Measurements from ENCODE around the gene UCP2. TPM values are rescaled to one million over a fixed set of nuclear protein-coding genes. Genes with fewer than 3 reads are reported as not detected.
A peak's percentile ranks its signal among the peaks of the same experiment; 100 is the strongest.

Gene UCP2
- total and polyA plus RNA-seq, 2 donors from 2014 or later = 36.4 to 104 TPM

- FAIRE-seq = no peak
- intact Hi-C loops (cut with DNase I) = no loop called here
Measured at GRCh38 chr11:73956876-73957653, 25.6 kb downstream of the UCP2 start.

DNA sequence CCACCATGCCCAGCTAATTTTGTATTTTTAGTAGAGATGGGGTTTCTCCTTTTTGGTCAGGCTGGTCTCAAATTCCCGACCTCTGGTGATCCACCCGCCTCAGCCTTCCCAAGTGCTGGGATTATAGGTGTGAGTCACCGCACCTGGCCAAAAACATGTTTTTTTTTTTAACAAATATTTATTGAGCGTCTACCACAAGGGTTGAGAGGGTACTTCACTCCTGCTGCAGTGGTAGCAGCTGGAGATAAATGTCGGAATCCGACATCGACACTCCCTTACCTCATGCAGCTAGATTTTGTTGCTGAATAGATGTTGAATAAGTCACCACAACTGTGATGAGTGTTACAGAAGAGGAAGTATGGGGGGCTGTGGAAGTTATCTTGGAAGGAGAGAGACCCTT lies 30.8 kb downstream of the UCP2 start:
- Histone ChIP-seq H3K27me3 (ENCODE audit: control insufficient read depth, insufficient read depth, low read length) (no peaks in the 10 kb centered on the region), H3K4me1 (ENCODE audit: control insufficient read depth in 2 of 3, insufficient read depth in 2 of 3, low read depth in 1 of 3, low read length in 3 of 3) (no peaks in the 10 kb centered on the region), H3K27ac (ENCODE audit: low read depth in 2 of 2, low read length in 2 of 2) (no peak overlapping the region), H3K9me3 (ENCODE audit: control insufficient read depth in 2 of 3, insufficient read depth in 1 of 3, low read length in 3 of 3) (peaks cover 0 to under 1% (median 0%) of the 10 kb centered on the region in 3 donors), H3K4me3 (ENCODE audit: low read length in 3 of 3) (no peak overlapping the region), H3K9ac (ENCODE audit: low read length in 3 of 3) (no peak overlapping the region), H3K36me3 (ENCODE audit: control insufficient read depth in 2 of 3, insufficient read depth in 3 of 3, low read length in 3 of 3) (no peaks in the 10 kb centered on the region)
- TF ChIP-seq, protein P1, sequence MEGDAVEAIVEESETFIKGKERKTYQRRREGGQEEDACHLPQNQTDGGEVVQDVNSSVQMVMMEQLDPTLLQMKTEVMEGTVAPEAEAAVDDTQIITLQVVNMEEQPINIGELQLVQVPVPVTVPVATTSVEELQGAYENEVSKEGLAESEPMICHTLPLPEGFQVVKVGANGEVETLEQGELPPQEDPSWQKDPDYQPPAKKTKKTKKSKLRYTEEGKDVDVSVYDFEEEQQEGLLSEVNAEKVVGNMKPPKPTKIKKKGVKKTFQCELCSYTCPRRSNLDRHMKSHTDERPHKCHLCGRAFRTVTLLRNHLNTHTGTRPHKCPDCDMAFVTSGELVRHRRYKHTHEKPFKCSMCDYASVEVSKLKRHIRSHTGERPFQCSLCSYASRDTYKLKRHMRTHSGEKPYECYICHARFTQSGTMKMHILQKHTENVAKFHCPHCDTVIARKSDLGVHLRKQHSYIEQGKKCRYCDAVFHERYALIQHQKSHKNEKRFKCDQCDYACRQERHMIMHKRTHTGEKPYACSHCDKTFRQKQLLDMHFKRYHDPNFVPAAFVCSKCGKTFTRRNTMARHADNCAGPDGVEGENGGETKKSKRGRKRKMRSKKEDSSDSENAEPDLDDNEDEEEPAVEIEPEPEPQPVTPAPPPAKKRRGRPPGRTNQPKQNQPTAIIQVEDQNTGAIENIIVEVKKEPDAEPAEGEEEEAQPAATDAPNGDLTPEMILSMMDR (IDR thresholded peaks at IDR 0.05; ENCODE audit: borderline replicate concordance, extremely low read depth, insufficient read depth) = no peak
- no peak for FAIRE-seq
- DNase-seq = no peak
- intact Hi-C loops (cut with DNase I) = no loop called here

More at GRCh38 chr11:73956876-73957653, 25.6 kb downstream of the UCP2 start:
- no peaks in the 10 kb centered on the region for H3K9me3 ChIP-seq (ENCODE audit: control insufficient read depth in 2 of 3, insufficient read depth in 1 of 3, low read length in 3 of 3)
- no peak overlapping the region for H3K9ac ChIP-seq (ENCODE audit: low read length in 3 of 3)
- TF ChIP-seq, protein P1 (IDR thresholded peaks at IDR 0.05; ENCODE audit: borderline replicate concordance, extremely low read depth, insufficient read depth) = no peak
- no peak overlapping the region for H3K27ac ChIP-seq (ENCODE audit: low read depth in 2 of 2, low read length in 2 of 2)
- no peak overlapping the region for H3K4me3 ChIP-seq (ENCODE audit: low read length in 3 of 3)
- H3K4me1 ChIP-seq (ENCODE audit: control insufficient read depth in 2 of 3, insufficient read depth in 2 of 3, low read depth in 1 of 3, low read length in 3 of 3) = no peaks in the 10 kb centered on the region
- peak in 1 of 5 donors; percentile 55 for DNase-seq
- H3K27me3 ChIP-seq (ENCODE audit: control insufficient read depth, insufficient read depth, low read length) = no peaks in the 10 kb centered on the region
- H3K36me3 ChIP-seq (ENCODE audit: control insufficient read depth in 2 of 3, insufficient read depth in 3 of 3, low read length in 3 of 3) = no peaks in the 10 kb centered on the region

DNA sequence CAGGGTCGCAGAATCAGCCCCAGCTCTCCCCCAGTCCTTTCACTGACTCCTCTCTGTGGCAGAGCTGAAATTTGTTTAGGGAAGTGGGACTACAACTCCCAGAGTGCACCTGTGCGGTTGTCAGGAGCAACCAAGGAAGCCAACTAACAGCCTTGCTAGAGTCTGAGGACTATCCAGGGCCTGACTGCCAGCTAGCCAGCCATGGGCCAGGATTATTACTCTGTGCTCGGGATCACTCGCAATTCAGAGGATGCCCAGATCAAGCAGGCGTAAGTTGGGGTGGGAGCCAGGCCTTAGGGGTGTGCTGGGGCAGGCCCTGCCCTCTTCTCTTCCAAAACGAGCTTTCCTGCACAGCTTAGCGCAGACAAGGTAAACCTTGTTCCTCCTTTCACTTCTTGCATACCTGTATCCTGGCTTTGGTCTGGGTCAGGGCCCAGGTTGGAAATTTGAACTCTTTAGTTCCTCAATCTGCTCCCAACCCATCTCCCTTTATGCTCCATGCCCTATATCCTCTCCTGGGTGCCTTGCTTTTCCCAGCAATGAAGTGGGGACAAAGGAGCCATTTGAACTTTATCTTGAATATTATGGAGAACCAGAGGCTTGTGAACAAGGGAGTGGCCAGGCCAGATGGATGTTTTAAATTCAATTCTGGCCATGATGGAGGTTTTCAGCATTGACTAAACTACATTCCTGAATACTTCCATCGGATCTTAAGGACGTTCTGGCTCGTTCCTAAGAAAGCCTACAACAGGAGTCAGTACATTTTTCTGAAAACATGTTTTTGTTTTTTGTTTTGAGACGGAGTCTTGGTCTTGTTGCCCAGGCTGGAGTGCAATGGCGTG lies 31.6 kb downstream of the UCP2 start, which contains the start of gene DNAJB13:
Gene DNAJB13 (plus strand): TSS at position 158 of the 842 bp plus-strand sequence. CDS start 44 bp downstream, at position 202.
- peak; percentile 64 to 80 (median 70) for DNase-seq
- peaks cover 0 to 6% (median 0%) of the 10 kb centered on the region in 3 donors for H3K9me3 ChIP-seq (ENCODE audit: control insufficient read depth in 2 of 3, insufficient read depth in 1 of 3, low read length in 3 of 3)
- TF ChIP-seq, protein P1 (IDR thresholded peaks at IDR 0.05; ENCODE audit: borderline replicate concordance, extremely low read depth, insufficient read depth) = no peak

More for the DNA sequence above, 31.6 kb downstream of the UCP2 start, which contains the start of gene DNAJB13:
- intact Hi-C loops (cut with DNase I) = no loop called here
- Histone ChIP-seq H3K4me3 (ENCODE audit: low read length in 3 of 3) (no peak within 1 kb of the TSS), H3K27ac (ENCODE audit: low read depth in 2 of 2, low read length in 2 of 2) (no peak within 1 kb of the TSS), H3K36me3 (ENCODE audit: control insufficient read depth in 2 of 3, insufficient read depth in 3 of 3, low read length in 3 of 3) (no peaks in the 10 kb centered on the region), H3K9ac (ENCODE audit: low read length in 3 of 3) (no peak within 1 kb of the TSS), H3K4me1 (ENCODE audit: control insufficient read depth in 2 of 3, insufficient read depth in 2 of 3, low read depth in 1 of 3, low read length in 3 of 3) (no peaks in the 10 kb centered on the region), H3K27me3 (ENCODE audit: control insufficient read depth, insufficient read depth, low read length) (no peaks in the 10 kb centered on the region)
- no peak for FAIRE-seq
